Measurements from ENCODE around the gene IGLL1.

Gene IGLL1

DNA sequence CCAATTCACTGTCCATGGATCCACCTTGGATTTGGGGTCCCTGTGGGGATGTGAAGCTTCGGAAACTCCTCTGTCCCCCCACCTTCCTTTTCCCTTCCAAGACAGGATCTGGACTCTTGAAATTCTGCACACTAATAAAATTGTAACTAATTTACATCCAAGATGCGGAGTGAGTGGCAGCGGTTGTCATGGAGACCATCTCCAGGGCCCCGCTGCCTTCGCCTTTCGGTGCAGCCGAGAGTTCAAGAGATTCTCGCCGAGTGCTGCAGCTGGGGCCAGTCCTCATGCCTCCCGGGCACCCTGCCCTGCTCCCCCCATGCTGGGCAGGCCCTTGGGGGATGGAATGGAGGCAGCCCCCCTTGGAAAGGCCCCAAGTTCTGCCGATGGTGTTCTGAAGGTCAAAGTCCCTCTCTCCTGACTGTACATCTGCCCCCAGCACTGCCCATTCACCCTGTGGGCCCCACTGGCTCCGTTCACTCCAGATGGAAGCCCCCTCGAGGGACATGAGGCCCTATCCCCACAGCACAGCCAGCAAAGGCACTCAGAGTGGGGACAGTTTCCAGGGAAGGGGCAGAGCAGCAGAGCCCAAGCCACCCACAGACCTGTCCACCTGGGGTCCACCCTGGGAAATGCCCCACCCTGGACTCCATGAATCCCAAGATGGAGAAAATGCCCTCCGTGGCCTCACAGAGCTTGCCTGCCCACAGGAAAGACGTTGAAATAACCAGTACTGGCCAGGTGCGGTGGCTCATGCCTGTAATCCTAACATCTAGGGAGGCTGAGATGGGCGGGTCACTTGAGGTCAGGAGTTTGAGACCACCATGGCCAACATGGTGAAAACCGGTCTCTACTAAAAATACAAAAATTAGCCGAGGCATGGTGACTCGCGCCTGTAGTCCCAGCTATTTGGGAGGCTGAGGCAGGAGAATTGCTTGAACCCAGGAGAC lies 25.9 kb downstream of the IGLL1 start:
- TF ChIP-seq, protein P1, sequence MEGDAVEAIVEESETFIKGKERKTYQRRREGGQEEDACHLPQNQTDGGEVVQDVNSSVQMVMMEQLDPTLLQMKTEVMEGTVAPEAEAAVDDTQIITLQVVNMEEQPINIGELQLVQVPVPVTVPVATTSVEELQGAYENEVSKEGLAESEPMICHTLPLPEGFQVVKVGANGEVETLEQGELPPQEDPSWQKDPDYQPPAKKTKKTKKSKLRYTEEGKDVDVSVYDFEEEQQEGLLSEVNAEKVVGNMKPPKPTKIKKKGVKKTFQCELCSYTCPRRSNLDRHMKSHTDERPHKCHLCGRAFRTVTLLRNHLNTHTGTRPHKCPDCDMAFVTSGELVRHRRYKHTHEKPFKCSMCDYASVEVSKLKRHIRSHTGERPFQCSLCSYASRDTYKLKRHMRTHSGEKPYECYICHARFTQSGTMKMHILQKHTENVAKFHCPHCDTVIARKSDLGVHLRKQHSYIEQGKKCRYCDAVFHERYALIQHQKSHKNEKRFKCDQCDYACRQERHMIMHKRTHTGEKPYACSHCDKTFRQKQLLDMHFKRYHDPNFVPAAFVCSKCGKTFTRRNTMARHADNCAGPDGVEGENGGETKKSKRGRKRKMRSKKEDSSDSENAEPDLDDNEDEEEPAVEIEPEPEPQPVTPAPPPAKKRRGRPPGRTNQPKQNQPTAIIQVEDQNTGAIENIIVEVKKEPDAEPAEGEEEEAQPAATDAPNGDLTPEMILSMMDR (IDR thresholded peaks at IDR 0.05; ENCODE audit: low read depth, low read length, missing control alignments) = no peak
- in situ Hi-C loops (cut with HindIII; ENCODE audit: low pct_ligation_motif_present, low sequenced_read_pairs) = no loop called here
- H3K27me3 ChIP-seq (replicated peaks) = no peaks in the 10 kb centered on the region

GRCh38 chr22:23553438-23553837 lies 26.7 kb downstream of the IGLL1 start:
- DNase-seq = no peak
- in situ Hi-C loops (cut with HindIII; ENCODE audit: low pct_ligation_motif_present, low sequenced_read_pairs) = no loop called here
- no peak overlapping the region for H3K27ac ChIP-seq
- no peak overlapping the region for H3K4me3 ChIP-seq (ENCODE audit: low read depth, low read length)
- H3K27me3 ChIP-seq (replicated peaks) = no peaks in the 10 kb centered on the region
- no peaks in the 10 kb centered on the region for H3K36me3 ChIP-seq (replicated peaks)
- TF ChIP-seq, protein P1 (IDR thresholded peaks at IDR 0.05; ENCODE audit: low read depth, low read length, missing control alignments) = no peak

More for the DNA sequence above, 25.9 kb downstream of the IGLL1 start:
- Histone ChIP-seq H3K4me3 (ENCODE audit: low read depth, low read length) (no peak overlapping the region), H3K27ac (no peak overlapping the region), H3K36me3 (replicated peaks) (no peaks in the 10 kb centered on the region)
- DNase-seq = no peak

GRCh38 chr22:23552573-23552972 lies 27.5 kb downstream of the IGLL1 start:
- in situ Hi-C loops (cut with HindIII; ENCODE audit: low pct_ligation_motif_present, low sequenced_read_pairs) = no loop called here
- no peak for DNase-seq
- Histone ChIP-seq H3K36me3 (replicated peaks) (no peaks in the 10 kb centered on the region), H3K27ac (no peak overlapping the region), H3K27me3 (replicated peaks) (no peaks in the 10 kb centered on the region), H3K4me3 (ENCODE audit: low read depth, low read length) (no peak overlapping the region)
- TF ChIP-seq, protein P1 (IDR thresholded peaks at IDR 0.05; ENCODE audit: low read depth, low read length, missing control alignments) = no peak

- H3K27me3 ChIP-seq (replicated peaks) = no peaks in the 10 kb centered on the region
- no peaks in the 10 kb centered on the region for H3K36me3 ChIP-seq (replicated peaks)
- no peak for DNase-seq
- in situ Hi-C loops (cut with HindIII; ENCODE audit: low pct_ligation_motif_present, low sequenced_read_pairs) = no loop called here
- TF ChIP-seq, protein P1 (IDR thresholded peaks at IDR 0.05; ENCODE audit: low read depth, low read length, missing control alignments) = no peak
- H3K4me3 ChIP-seq (ENCODE audit: low read depth, low read length) = no peak overlapping the region
- H3K27ac ChIP-seq = no peak overlapping the region
These were observed 28.7 kb downstream of the IGLL1 start for GRCh38 chr22:23551385-23551784.

DNA sequence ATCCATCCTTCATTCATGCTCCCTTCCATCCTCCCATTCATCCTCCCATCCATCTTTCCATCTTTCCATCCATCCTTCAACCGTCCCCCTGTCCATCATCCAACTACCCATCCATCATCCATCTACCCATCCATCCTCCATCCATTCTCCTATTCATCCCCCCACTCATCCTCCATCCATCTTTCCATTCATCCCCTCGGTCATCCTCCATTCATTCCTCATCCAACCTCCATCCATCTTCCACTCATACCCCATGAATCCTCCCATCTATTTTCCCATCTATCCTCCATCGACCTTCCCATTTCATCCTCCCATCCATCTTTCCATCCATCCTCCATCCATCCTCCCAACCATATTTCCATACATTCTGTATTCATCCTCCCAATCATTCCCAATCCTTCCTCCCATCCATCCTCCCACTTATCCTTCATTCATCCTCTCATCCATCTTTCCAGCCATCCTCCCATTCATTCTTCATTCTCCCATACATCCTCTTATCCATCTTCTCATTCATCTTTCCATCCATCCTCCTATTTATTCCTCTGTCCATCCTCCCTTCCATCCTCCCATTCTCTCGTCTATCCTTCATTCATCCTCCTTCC lies 29.9 kb downstream of the IGLL1 start:
- H3K27me3 ChIP-seq (replicated peaks) = no peaks in the 10 kb centered on the region
- no peak for DNase-seq
- no peak overlapping the region for H3K27ac ChIP-seq
- no peaks in the 10 kb centered on the region for H3K36me3 ChIP-seq (replicated peaks)
- TF ChIP-seq, protein P1 (IDR thresholded peaks at IDR 0.05; ENCODE audit: low read depth, low read length, missing control alignments) = no peak
- no peak overlapping the region for H3K4me3 ChIP-seq (ENCODE audit: low read depth, low read length)
- in situ Hi-C loops (cut with HindIII; ENCODE audit: low pct_ligation_motif_present, low sequenced_read_pairs) = no loop called here

All from brain microvascular endothelial cell (primary cell).